Measurements from ENCODE around the gene SPARC.
"Not testable (repeated sequence)": the region's sequence is repeated elsewhere in the genome, so short reads cannot be mapped to it uniquely, and the experiment has no call there.

Gene SPARC

DNA sequence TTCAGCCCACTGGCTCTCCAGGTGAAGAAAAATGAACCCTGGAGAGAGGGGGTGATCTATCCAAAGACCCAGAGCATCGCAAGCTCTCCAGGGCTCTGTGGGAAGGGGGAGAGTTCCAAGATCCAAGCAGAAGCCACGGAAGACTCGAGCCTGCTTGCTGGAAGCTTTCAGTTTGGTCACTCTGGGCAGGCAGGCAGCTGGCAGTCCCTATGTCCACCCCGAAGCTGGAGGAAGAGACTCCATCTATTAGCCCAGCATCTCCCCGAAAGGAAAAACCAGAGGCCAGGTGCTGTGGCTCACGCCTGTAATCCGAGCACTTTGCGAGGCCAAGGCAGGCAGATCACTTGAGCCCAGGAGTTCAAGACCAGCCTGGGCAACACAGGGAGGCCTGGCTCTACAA lies 10.7 kb upstream of the SPARC start:
- TF ChIP-seq, protein P1, sequence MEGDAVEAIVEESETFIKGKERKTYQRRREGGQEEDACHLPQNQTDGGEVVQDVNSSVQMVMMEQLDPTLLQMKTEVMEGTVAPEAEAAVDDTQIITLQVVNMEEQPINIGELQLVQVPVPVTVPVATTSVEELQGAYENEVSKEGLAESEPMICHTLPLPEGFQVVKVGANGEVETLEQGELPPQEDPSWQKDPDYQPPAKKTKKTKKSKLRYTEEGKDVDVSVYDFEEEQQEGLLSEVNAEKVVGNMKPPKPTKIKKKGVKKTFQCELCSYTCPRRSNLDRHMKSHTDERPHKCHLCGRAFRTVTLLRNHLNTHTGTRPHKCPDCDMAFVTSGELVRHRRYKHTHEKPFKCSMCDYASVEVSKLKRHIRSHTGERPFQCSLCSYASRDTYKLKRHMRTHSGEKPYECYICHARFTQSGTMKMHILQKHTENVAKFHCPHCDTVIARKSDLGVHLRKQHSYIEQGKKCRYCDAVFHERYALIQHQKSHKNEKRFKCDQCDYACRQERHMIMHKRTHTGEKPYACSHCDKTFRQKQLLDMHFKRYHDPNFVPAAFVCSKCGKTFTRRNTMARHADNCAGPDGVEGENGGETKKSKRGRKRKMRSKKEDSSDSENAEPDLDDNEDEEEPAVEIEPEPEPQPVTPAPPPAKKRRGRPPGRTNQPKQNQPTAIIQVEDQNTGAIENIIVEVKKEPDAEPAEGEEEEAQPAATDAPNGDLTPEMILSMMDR (IDR thresholded peaks at IDR 0.05; ENCODE audit: control extremely low read depth, extremely low read depth, low read depth, missing control alignments): no peak
- CTCF ChIA-PET: interaction anchor here (1.3 to 7.4 kb wide), 4 partner anchors 21 to 45 kb away, joined by 4 to 25 read pairs (median 13); no protein-coding TSS in a partner anchor
- POLR2A ChIA-PET: no interaction called here
- no peak for DNase-seq (ENCODE audit: extremely low spot score)

GRCh38 chr5:151696470-151697061 lies 9.9 kb upstream of the SPARC start:
- ChIA-PET POLR2A (interaction anchor here (0.6 kb wide), 1 partner anchor 10 kb away, joined by 3 read pairs; the partner anchor contains the start of gene SPARC), CTCF (interaction anchor here (0.8 to 7.4 kb wide), 13 partner anchors 9 to 44 kb away, joined by 3 to 25 read pairs (median 4); partner anchors contain the start of gene SPARC)
- DNase-seq (ENCODE audit: extremely low spot score): no peak
- TF ChIP-seq, protein P1 (IDR thresholded peaks at IDR 0.05; ENCODE audit: control extremely low read depth, extremely low read depth, low read depth, missing control alignments): no peak

DNA sequence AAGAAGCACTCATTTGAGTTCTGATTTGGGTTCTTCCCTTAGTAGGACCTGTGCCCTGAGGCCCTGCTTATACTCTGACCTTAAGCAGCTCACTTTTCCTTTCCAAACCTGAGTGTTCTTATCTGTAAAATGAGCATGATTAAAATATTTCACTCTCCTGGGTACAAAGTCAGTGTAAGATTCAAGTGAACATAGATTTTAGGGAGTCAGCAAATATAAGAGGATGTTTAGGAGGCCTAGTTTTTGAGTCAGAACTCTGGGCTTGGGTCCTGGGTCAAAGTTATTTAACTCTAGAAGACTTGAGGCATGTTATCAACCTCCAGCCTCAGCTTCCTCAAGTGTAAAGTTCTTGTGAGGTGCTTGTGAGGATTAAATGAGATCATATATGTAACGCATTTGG lies 8.7 kb upstream of the SPARC start:
- ChIA-PET CTCF (interaction anchor here (0.7 to 7.4 kb wide), 18 partner anchors 8 to 43 kb away, joined by 3 to 25 read pairs (median 4); partner anchors contain the start of gene SPARC), POLR2A (no interaction called here)
- TF ChIP-seq, protein P1 (IDR thresholded peaks at IDR 0.05; ENCODE audit: control extremely low read depth, extremely low read depth, low read depth, missing control alignments): no peak

GRCh38 chr5:151694035-151694485 lies 7.3 kb upstream of the SPARC start:
- no peak for DNase-seq (ENCODE audit: extremely low spot score)
- ChIA-PET CTCF (interaction anchor here (0.8 to 7.4 kb wide), 9 partner anchors 9 to 36 kb away, joined by 3 to 25 read pairs (median 5); no protein-coding TSS in a partner anchor), POLR2A (no interaction called here)
- TF ChIP-seq, protein P1 (IDR thresholded peaks at IDR 0.05; ENCODE audit: control extremely low read depth, extremely low read depth, low read depth, missing control alignments): no peak

More for the DNA sequence above, 8.7 kb upstream of the SPARC start:
- DNase-seq (ENCODE audit: extremely low spot score): no peak

DNA sequence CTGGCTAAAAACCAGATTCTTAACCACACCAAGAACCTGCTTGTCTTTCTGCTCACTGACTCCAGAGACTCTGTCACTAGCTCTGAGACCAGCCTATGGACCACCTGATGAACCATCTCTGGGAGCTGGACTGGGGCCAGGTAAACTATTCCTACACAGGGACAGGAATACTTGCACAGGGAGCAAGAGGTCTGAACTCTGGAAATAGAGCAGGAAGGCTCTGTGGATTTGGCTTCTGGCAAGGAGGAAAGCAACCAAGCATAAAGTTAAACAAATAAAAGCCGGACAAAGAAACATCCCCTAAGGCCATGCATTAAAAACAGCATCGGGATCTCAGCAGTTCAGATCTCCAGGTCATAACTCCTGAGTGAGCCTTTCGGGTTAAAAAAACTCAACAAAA lies 5.6 kb upstream of the SPARC start:
- ChIA-PET POLR2A (no interaction called here), CTCF (interaction anchor here (1.3 to 4.3 kb wide), 5 partner anchors 12 to 33 kb away, joined by 3 to 18 read pairs (median 5); no protein-coding TSS in a partner anchor)
- TF ChIP-seq, protein P1 (IDR thresholded peaks at IDR 0.05; ENCODE audit: control extremely low read depth, extremely low read depth, low read depth, missing control alignments): no peak
- no peak for DNase-seq (ENCODE audit: extremely low spot score)

- ChIA-PET CTCF (interaction anchor here (1.0 to 4.3 kb wide), 9 partner anchors 13 to 79 kb away, joined by 3 to 18 read pairs (median 4); no protein-coding TSS in a partner anchor), POLR2A (no interaction called here)
- TF ChIP-seq, protein P1 (IDR thresholded peaks at IDR 0.05; ENCODE audit: control extremely low read depth, extremely low read depth, low read depth, missing control alignments): no peak
- no peak for DNase-seq (ENCODE audit: extremely low spot score)
These were observed 5.0 kb upstream of the SPARC start for GRCh38 chr5:151691706-151692105.

DNA sequence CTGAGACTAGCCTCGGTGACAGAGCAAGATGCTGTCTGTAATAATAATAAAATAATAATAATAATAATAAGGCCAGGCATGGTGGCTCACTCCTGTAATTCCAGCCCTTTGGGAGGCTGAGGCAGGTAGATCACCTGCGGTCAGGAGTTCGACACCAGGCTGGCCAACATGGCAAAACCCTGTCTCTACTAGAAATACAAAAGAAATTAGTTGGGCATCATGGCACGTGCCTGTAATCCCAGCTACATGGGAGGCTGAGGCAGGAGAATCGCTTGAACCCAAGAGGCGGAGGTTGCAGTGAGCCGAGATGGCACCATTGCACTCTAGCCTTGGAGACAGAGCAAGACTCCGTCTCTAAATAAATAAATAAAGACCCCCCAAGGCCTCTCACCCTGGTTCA lies 2.9 kb upstream of the SPARC start:
- CTCF ChIA-PET: interaction anchor here (1.0 to 4.8 kb wide), 8 partner anchors 10 to 33 kb away, joined by 3 to 19 read pairs (median 4); no protein-coding TSS in a partner anchor
- DNase-seq (ENCODE audit: extremely low spot score); POLR2A ChIA-PET: not testable (repeated sequence)

Data from GM10248 (cell line).